ENCODE results near the gene CYTH2.

CYTH2 gene

DNA sequence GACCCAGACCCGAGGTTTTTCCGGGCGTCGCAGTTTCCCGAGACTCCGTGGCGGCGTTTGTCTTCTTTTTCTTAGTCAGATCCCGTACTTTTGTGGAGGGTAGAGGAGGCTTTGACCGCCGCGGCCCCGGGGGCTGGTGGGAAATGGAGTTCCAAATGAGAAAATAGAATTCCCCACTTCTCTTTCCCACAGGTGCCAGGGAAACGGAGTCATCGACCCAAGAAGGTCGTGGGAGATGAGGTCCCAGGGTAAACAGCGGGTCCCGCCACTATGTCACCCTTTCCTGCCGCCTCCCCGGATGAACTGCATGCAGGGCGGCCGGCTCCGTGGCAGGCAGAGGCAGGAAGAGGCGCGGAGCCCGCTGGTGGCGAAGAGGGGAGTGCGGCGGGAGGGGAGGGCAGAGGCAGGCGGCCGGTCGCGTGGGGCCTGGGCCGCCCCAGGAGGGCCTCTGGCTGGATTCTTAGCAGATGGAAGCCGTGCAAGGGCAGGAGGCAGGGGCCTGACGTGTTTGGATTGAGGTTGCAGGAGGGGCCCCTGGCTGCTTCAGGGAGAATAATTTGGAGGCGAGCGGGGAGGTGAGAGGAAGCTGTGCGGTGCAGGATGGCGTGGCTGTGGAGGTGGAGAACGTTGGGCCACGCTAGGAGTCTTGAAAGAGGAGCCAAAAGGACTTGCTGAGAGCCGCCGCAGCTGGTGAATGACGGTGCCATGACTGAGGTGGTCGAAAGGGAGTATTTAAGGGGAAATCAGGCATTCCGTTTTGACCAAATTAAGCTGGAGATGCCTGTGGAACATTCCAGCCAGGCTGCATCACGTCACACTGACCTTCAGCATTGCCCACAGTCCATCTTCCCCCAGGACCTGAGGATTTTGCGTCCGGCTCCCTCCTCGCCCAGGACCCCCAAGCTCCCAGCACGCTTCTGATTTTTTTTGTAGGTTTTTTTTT is 11.7 kb downstream of the CYTH2 start:
- H3K9ac ChIP-seq (ENCODE audit: low read length): no peak overlapping the region
- H3K4me1 ChIP-seq (ENCODE audit: low read length): no peaks in the 10 kb centered on the region
- H3K4me2 ChIP-seq (ENCODE audit: low read length): no peak overlapping the region
- H4K20me1 ChIP-seq (ENCODE audit: insufficient read depth, low read length): no peaks in the 10 kb centered on the region
- H3K9me3 ChIP-seq (ENCODE audit: insufficient read depth, low read length): no peaks in the 10 kb centered on the region
- peaks cover 13% of the 10 kb centered on the region for H3K36me3 ChIP-seq (replicated peaks; ENCODE audit: low read depth, low read length)
- H3K27me3 ChIP-seq (ENCODE audit: low read depth, low read length): no peaks in the 10 kb centered on the region
- TF ChIP-seq, protein P1, sequence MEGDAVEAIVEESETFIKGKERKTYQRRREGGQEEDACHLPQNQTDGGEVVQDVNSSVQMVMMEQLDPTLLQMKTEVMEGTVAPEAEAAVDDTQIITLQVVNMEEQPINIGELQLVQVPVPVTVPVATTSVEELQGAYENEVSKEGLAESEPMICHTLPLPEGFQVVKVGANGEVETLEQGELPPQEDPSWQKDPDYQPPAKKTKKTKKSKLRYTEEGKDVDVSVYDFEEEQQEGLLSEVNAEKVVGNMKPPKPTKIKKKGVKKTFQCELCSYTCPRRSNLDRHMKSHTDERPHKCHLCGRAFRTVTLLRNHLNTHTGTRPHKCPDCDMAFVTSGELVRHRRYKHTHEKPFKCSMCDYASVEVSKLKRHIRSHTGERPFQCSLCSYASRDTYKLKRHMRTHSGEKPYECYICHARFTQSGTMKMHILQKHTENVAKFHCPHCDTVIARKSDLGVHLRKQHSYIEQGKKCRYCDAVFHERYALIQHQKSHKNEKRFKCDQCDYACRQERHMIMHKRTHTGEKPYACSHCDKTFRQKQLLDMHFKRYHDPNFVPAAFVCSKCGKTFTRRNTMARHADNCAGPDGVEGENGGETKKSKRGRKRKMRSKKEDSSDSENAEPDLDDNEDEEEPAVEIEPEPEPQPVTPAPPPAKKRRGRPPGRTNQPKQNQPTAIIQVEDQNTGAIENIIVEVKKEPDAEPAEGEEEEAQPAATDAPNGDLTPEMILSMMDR (IDR thresholded peaks at IDR 0.05; ENCODE audit: low read depth, low read length): no peak
- no peak for TF ChIP-seq EZH2phosphoT487 (IDR thresholded peaks at IDR 0.05; ENCODE audit: low read depth)
- H3K79me2 ChIP-seq (ENCODE audit: low read length): no peaks in the 10 kb centered on the region
- no peak overlapping the region for H3K27ac ChIP-seq (ENCODE audit: low read length)
- no peak overlapping the region for H3K4me3 ChIP-seq (ENCODE audit: low read length)
- no peak overlapping the region for H2AFZ ChIP-seq (ENCODE audit: low read depth, low read length)

DNA sequence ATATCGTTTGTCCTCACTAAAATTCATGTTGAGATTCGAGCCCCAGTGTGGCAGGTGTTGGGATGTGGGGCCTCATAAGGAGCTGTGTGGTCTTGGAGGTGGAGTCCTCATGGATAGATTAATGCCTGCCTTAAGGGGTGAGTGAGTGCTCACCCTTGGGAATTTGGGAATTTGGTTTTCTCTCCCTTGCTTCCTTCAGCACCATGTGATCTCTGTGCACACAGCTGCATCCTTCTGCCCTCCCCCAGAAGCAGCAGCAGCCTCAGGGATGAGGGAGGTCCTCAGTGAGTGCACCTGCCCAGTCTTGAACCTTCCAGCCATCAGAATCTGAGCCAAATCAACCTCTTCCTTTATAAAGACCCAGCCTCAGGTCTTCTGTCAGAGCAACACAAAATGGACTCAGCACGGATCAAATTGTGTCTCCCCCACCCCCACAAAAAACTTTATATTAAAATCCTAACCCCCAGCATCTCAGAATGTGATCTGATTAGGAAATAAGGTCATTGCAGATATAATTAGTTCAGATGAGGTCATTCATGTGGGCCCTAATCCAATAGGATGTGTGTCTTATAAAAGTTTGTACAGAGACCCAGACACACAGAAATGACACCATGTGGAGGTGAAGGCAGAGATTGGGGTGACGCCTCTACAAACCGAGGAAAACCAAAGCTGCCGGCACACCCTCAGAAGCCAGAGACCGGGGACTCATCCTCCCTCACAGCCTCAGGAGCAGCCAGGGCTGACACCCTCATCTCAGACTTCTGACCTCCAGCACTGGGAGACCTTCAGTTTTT is 12.9 kb downstream of the CYTH2 start:
- TF ChIP-seq, protein P1 (IDR thresholded peaks at IDR 0.05; ENCODE audit: low read depth, low read length): no peak
- TF ChIP-seq EZH2phosphoT487 (IDR thresholded peaks at IDR 0.05; ENCODE audit: low read depth): no peak
- H3K9me3 ChIP-seq (ENCODE audit: insufficient read depth, low read length): no peaks in the 10 kb centered on the region
- no peak overlapping the region for H3K4me2 ChIP-seq (ENCODE audit: low read length)
- no peak overlapping the region for H3K9ac ChIP-seq (ENCODE audit: low read length)
- no peak overlapping the region for H3K4me3 ChIP-seq (ENCODE audit: low read length)
- H2AFZ ChIP-seq (ENCODE audit: low read depth, low read length): no peak overlapping the region
- no peaks in the 10 kb centered on the region for H3K79me2 ChIP-seq (ENCODE audit: low read length)
- H3K27ac ChIP-seq (ENCODE audit: low read length): no peak overlapping the region
- H4K20me1 ChIP-seq (ENCODE audit: insufficient read depth, low read length): no peaks in the 10 kb centered on the region
- no peaks in the 10 kb centered on the region for H3K4me1 ChIP-seq (ENCODE audit: low read length)
- no peaks in the 10 kb centered on the region for H3K27me3 ChIP-seq (ENCODE audit: low read depth, low read length)
- peaks cover 7% of the 10 kb centered on the region for H3K36me3 ChIP-seq (replicated peaks; ENCODE audit: low read depth, low read length)

DNA sequence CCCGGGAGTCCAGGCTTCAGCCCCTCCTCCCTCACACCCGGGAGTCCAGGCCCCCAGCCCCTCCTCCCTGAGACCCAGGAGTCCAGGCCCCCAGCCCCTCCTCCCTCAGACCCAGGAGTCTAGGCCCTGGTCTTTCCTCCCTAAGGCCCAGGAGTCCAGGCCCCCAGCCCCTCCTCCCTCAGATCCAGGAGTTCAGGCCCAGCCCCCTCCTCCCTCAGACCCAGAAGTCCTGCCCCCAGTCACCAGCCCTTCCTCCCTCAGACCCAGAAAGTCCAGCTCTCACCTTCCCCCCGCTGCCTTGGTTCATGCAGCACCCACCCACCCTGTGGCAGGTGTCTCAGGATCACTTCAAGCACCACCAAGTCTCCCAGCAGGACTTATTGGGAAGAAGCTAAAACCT is 14.1 kb downstream of the CYTH2 start:
- Histone ChIP-seq H3K4me1 (ENCODE audit: low read length) (no peaks in the 10 kb centered on the region), H3K9ac (ENCODE audit: low read length) (no peak overlapping the region), H3K4me3 (ENCODE audit: low read length) (no peak overlapping the region), H3K9me3 (ENCODE audit: insufficient read depth, low read length) (no peaks in the 10 kb centered on the region), H3K4me2 (ENCODE audit: low read length) (no peak overlapping the region), H4K20me1 (ENCODE audit: insufficient read depth, low read length) (no peaks in the 10 kb centered on the region), H3K79me2 (ENCODE audit: low read length) (no peaks in the 10 kb centered on the region), H3K36me3 (replicated peaks; ENCODE audit: low read depth, low read length) (peaks cover 7% of the 10 kb centered on the region), H3K27me3 (ENCODE audit: low read depth, low read length) (no peaks in the 10 kb centered on the region), H3K27ac (ENCODE audit: low read length) (no peak overlapping the region), H2AFZ (ENCODE audit: low read depth, low read length) (no peak overlapping the region)
- TF ChIP-seq, protein P1 (IDR thresholded peaks at IDR 0.05; ENCODE audit: low read depth, low read length): no peak
- TF ChIP-seq EZH2phosphoT487 (IDR thresholded peaks at IDR 0.05; ENCODE audit: low read depth): no peak
